Vagina (tissue), 2 donors: ENCODE data around the gene NRP2. TPM values are rescaled to one million over a fixed set of nuclear protein-coding genes. Genes with fewer than 3 reads are reported as not detected.

Source experiments
- DNase-seq, 2 donors: peaks; one replicate each; pipeline ENCODE4 v3.0.0-alpha.2; 2017; ENCODE audit errors: extremely low spot score in 2 of 2
- H3K27ac ChIP-seq: fragments of 200-600 bp; sonication (generic); one replicate; pipeline ENCODE4 v1.5.1; 2019
- H3K27me3 ChIP-seq: fragments of 200-600 bp; sonication (generic); one replicate; pipeline ENCODE4 v1.5.1; 2019
- H3K36me3 ChIP-seq, 2 donors: fragments of 200-600 bp; sonication (generic); one replicate each; pipeline ENCODE4 v1.5.1; 2017 to 2019
- H3K4me1 ChIP-seq: fragments of 200-600 bp; sonication (generic); one replicate; pipeline ENCODE4 v1.5.1; 2019
- H3K4me3 ChIP-seq, 2 donors: fragments of 200-600 bp; sonication (generic); 1 replicate in 1 of 2; 2 replicates in 1 of 2; pipeline ENCODE4 v1.5.1; 2016 to 2019
- H3K9me3 ChIP-seq: fragments of 200-600 bp; sonication (generic); one replicate; pipeline ENCODE4 v1.5.1; 2019
- POLR2A ChIP-seq, 2 donors: fragments of 450-650 bp; IDR thresholded peaks; one replicate each; pipeline ENCODE4 v1.6.1; 2017; ENCODE audit warnings: antibody characterized with exemption in 2 of 2, mild to moderate bottlenecking in 2 of 2, moderate library complexity in 2 of 2
- POLR2AphosphoS5 ChIP-seq, 2 donors: sonication (generic); formaldehyde crosslinking; IDR thresholded peaks; one replicate each; pipeline ENCODE4 v1.9.0; 2017; ENCODE audit warnings: antibody characterized with exemption in 2 of 2, mild to moderate bottlenecking in 2 of 2, low read depth in 1 of 2; ENCODE audit not compliant: insufficient read depth in 1 of 2
- intact Hi-C: fragments of 100-400 bp; cut with DNase I; formaldehyde crosslinking; loops from one replicate; pipeline ENCODE4 v1.15.1; 2023
- total RNA-seq: library from RNA; depleted of rRNA; stranded (reverse); fragments of >200 nt; gene quantifications from one replicate; pipeline ENCODE4 v1.2.3, GENCODE V29; 2016
- TF ChIP-seq, protein P1 (sequence below), 3 experiments: fragments of 450-650 bp in 2 of 3; fragments of 200-600 bp in 1 of 3; sonication (generic) in 1 of 3; IDR thresholded peaks; one replicate each; pipeline ENCODE4 v1.5.1; 2017 to 2019; ENCODE audit warnings: antibody characterized with exemption in 3 of 3, mild to moderate bottlenecking in 2 of 3, moderate library complexity in 2 of 3

NRP2 gene
- total RNA-seq, 1 donor from 2014 or later, result 65.6 TPM

DNA sequence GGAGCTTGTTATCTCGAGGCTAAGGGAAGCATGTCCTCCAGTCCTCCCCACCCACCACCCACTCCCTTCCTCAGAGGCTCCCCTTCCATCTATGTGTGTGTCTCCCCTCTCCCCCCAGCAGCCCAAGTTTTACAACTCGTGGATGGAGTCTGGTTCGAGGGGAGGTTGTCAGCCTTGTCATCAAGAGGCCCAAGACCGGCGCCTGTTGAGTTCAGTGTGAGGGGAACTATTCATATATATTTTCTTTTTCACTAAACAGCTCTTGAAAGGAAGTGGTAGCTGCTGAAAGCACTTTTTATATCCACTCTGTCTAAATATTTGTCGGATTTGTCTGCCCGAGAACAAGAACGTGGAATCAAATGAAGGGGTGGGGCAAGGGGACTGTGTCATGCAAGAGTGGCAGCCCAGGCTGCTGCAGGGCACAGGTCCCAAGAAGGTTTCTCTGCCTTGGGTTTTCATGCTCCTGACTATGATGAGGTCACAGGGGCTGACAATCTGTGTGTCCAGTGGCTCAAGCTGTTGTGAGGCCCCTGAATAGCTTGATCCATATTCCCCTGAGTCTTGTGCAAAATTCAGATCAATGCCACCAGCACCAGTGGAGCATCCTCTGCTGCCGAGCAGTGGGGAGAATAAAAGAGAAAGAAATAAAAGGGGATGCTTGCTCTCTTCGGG lies 35.0 kb downstream of the NRP2 start:
- peaks cover 10% of the 10 kb centered on the region for H3K4me1 ChIP-seq
- H3K36me3 ChIP-seq, result peaks cover 0 to 2% of the 10 kb centered on the region in 2 donors
- H3K4me3 ChIP-seq, result no peak overlapping the region
- TF ChIP-seq POLR2AphosphoS5 (IDR thresholded peaks at IDR 0.05; ENCODE audit: insufficient read depth in 1 of 2, low read depth in 1 of 2), result no peak
- TF ChIP-seq, protein P1, sequence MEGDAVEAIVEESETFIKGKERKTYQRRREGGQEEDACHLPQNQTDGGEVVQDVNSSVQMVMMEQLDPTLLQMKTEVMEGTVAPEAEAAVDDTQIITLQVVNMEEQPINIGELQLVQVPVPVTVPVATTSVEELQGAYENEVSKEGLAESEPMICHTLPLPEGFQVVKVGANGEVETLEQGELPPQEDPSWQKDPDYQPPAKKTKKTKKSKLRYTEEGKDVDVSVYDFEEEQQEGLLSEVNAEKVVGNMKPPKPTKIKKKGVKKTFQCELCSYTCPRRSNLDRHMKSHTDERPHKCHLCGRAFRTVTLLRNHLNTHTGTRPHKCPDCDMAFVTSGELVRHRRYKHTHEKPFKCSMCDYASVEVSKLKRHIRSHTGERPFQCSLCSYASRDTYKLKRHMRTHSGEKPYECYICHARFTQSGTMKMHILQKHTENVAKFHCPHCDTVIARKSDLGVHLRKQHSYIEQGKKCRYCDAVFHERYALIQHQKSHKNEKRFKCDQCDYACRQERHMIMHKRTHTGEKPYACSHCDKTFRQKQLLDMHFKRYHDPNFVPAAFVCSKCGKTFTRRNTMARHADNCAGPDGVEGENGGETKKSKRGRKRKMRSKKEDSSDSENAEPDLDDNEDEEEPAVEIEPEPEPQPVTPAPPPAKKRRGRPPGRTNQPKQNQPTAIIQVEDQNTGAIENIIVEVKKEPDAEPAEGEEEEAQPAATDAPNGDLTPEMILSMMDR (IDR thresholded peaks at IDR 0.05), result no peak
- no peak for TF ChIP-seq POLR2A (IDR thresholded peaks at IDR 0.05)
- H3K27ac ChIP-seq, result no peak overlapping the region
- H3K9me3 ChIP-seq, result no peaks in the 10 kb centered on the region
- intact Hi-C loops, result no loop called here
- DNase-seq, result no peak
- H3K27me3 ChIP-seq, result no peaks in the 10 kb centered on the region

DNA sequence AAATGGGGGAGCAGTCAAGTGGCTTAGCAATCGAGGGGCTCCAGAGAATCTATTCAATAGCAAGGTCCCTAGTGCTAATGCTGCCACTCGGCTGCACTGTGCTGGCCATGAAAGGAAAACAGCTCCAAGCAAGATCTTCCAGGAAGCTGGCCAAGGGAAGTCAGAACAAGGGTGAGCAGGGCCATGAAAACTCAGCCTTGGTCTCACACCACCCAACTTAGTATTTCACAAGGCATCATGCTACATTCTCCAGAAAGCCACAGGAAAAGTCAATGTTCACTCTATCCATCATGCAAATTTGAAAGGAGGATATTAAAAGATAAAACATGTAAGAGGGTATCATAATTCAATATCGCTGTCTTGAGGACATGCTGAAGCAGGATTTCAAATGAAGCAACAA lies 35.7 kb downstream of the NRP2 start:
- H3K4me3 ChIP-seq, result no peak overlapping the region
- intact Hi-C loops, result no loop called here
- H3K4me1 ChIP-seq, result peaks cover 10% of the 10 kb centered on the region
- no peak for TF ChIP-seq POLR2AphosphoS5 (IDR thresholded peaks at IDR 0.05; ENCODE audit: insufficient read depth in 1 of 2, low read depth in 1 of 2)
- TF ChIP-seq POLR2A (IDR thresholded peaks at IDR 0.05), result no peak
- TF ChIP-seq, protein P1 (IDR thresholded peaks at IDR 0.05), result no peak
- no peaks in the 10 kb centered on the region for H3K27me3 ChIP-seq
- no peaks in the 10 kb centered on the region for H3K9me3 ChIP-seq
- no peak overlapping the region for H3K27ac ChIP-seq
- H3K36me3 ChIP-seq, result peaks cover 0 to 5% of the 10 kb centered on the region in 2 donors
- DNase-seq, result no peak

DNA sequence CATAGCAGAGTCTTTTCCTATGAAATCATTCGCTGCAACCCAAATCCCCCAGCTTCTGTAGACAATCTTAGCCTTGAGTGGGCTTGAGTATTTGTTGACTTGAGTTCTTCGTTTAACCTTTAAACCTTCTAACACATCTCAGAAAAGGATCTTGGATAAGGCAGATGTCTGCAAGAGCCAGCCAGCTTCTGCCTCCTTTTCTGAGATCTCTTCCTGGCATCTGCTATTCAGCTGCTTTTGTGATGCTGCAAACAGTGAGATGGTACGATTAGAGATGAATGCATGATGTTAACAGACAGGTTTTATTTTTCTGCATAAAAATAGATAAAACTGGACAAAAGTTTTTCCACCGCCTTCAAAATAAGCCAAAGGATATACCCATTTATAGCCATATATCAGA lies 37.5 kb downstream of the NRP2 start:
- no peak overlapping the region for H3K27ac ChIP-seq
- peaks cover 5% of the 10 kb centered on the region for H3K4me1 ChIP-seq
- H3K36me3 ChIP-seq, result peaks cover 0 to 8% of the 10 kb centered on the region in 2 donors
- no peak overlapping the region for H3K4me3 ChIP-seq
- no peak for DNase-seq
- H3K9me3 ChIP-seq, result no peaks in the 10 kb centered on the region
- TF ChIP-seq POLR2A (IDR thresholded peaks at IDR 0.05), result no peak
- TF ChIP-seq POLR2AphosphoS5 (IDR thresholded peaks at IDR 0.05; ENCODE audit: insufficient read depth in 1 of 2, low read depth in 1 of 2), result no peak
- TF ChIP-seq, protein P1 (IDR thresholded peaks at IDR 0.05), result no peak
- H3K27me3 ChIP-seq, result no peaks in the 10 kb centered on the region
- intact Hi-C loops, result no loop called here

DNA sequence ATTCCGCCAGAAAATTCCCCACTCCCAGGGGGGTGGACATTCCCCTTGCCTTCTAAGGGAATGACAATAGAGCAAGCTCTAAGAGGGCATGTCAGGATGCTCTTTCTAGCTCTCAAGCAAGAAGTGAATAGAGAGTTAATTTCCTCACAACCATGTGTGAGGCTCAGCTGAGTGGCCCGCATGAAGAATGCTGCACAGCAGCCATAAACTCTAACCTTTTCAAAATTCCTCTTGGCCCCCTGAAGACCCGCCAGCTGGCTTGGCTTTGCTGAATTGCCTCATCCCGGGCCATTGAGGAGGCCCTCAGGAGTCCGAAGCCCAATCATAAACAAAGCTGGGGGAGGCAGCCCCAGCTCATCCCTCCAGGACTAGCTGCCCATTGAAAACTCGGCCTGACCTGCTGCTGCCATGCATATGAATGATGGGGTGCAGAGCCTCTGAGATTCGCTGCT lies 38.2 kb downstream of the NRP2 start:
- H3K4me3 ChIP-seq, result no peak overlapping the region
- peaks cover 5% of the 10 kb centered on the region for H3K4me1 ChIP-seq
- no peaks in the 10 kb centered on the region for H3K27me3 ChIP-seq
- no peak for TF ChIP-seq POLR2AphosphoS5 (IDR thresholded peaks at IDR 0.05; ENCODE audit: insufficient read depth in 1 of 2, low read depth in 1 of 2)
- TF ChIP-seq, protein P1 (IDR thresholded peaks at IDR 0.05), result no peak
- no peak for TF ChIP-seq POLR2A (IDR thresholded peaks at IDR 0.05)
- intact Hi-C loops, result no loop called here
- H3K9me3 ChIP-seq, result no peaks in the 10 kb centered on the region
- no peak for DNase-seq
- no peak overlapping the region for H3K27ac ChIP-seq
- H3K36me3 ChIP-seq, result peaks cover 0 to 14% of the 10 kb centered on the region in 2 donors

DNA sequence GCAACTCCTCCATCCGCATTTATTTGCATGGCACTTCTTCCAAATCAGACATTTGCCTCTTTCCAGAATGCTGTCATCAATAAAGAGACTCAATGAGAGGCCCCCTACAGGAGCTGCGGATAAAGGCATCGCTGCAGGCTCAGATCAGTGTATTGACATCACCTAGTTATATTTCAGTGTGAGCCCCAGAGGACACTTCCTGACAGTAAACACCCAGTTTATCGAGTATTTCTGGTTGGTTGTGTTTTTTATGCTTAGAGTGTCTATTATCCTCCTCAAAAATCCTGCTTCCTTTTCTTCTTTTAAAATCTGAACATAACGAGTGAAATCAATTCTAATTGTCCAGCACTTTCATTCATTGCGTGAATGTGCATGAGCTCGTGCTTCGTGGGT lies 38.8 kb downstream of the NRP2 start:
- DNase-seq, result no peak
- intact Hi-C loops, result no loop called here
- H3K27ac ChIP-seq, result no peak overlapping the region
- H3K27me3 ChIP-seq, result no peaks in the 10 kb centered on the region
- H3K4me3 ChIP-seq, result no peak overlapping the region
- TF ChIP-seq, protein P1 (IDR thresholded peaks at IDR 0.05), result no peak
- no peak for TF ChIP-seq POLR2A (IDR thresholded peaks at IDR 0.05)
- TF ChIP-seq POLR2AphosphoS5 (IDR thresholded peaks at IDR 0.05; ENCODE audit: insufficient read depth in 1 of 2, low read depth in 1 of 2), result no peak
- no peaks in the 10 kb centered on the region for H3K9me3 ChIP-seq
- peaks cover 0 to 20% of the 10 kb centered on the region in 2 donors for H3K36me3 ChIP-seq
- peaks cover 5% of the 10 kb centered on the region for H3K4me1 ChIP-seq
